ENCODE measurements around the gene SLC66A1.
"Not testable (repeated sequence)": the region's sequence is repeated elsewhere in the genome, so short reads cannot be mapped to it uniquely, and the experiment has no call there.

The SLC66A1 gene

GRCh38 chr1:19304081-19304480 is 8.0 kb upstream of the SLC66A1 start:
- in situ Hi-C loops (cut with HindIII; ENCODE audit: low sequenced_read_pairs) = not testable (repeated sequence)

GRCh38 chr1:19305880-19306279 is 6.2 kb upstream of the SLC66A1 start:
- in situ Hi-C loops (cut with HindIII; ENCODE audit: low sequenced_read_pairs) = no loop called here

- in situ Hi-C loops (cut with HindIII; ENCODE audit: low sequenced_read_pairs) = no loop called here
These were observed 5.2 kb upstream of the SLC66A1 start for GRCh38 chr1:19306941-19307340.

GRCh38 chr1:19307794-19308508 is 4.2 kb upstream of the SLC66A1 start:
- in situ Hi-C loops (cut with HindIII; ENCODE audit: low sequenced_read_pairs) = no loop called here

- in situ Hi-C loops (cut with HindIII; ENCODE audit: low sequenced_read_pairs) = no loop called here
These were observed 3.6 kb upstream of the SLC66A1 start for GRCh38 chr1:19308509-19308907.

GRCh38 chr1:19309123-19309813 is 2.9 kb upstream of the SLC66A1 start:
- in situ Hi-C loops (cut with HindIII; ENCODE audit: low sequenced_read_pairs) = no loop called here

GRCh38 chr1:19310061-19310460 is 2.1 kb upstream of the SLC66A1 start:
- in situ Hi-C loops (cut with HindIII; ENCODE audit: low sequenced_read_pairs) = no loop called here

GRCh38 chr1:19310720-19311502 is 1.2 kb upstream of the SLC66A1 start:
- in situ Hi-C loops (cut with HindIII; ENCODE audit: low sequenced_read_pairs) = no loop called here

- in situ Hi-C loops (cut with HindIII; ENCODE audit: low sequenced_read_pairs) = no loop called here
These were observed 609 bp upstream of the SLC66A1 start for GRCh38 chr1:19311503-19311930.

- in situ Hi-C loops (cut with HindIII; ENCODE audit: low sequenced_read_pairs) = no loop called here
These were observed 883 bp downstream of the SLC66A1 start for GRCh38 chr1:19312782-19313635.

GRCh38 chr1:19313636-19313959 is 1.5 kb downstream of the SLC66A1 start:
- in situ Hi-C loops (cut with HindIII; ENCODE audit: low sequenced_read_pairs) = no loop called here

GRCh38 chr1:19313961-19314882 is 2.1 kb downstream of the SLC66A1 start:
- in situ Hi-C loops (cut with HindIII; ENCODE audit: low sequenced_read_pairs) = no loop called here

GRCh38 chr1:19315378-19316198 is 3.5 kb downstream of the SLC66A1 start:
- in situ Hi-C loops (cut with HindIII; ENCODE audit: low sequenced_read_pairs) = no loop called here

- in situ Hi-C loops (cut with HindIII; ENCODE audit: low sequenced_read_pairs) = no loop called here
These were observed 5.2 kb downstream of the SLC66A1 start for GRCh38 chr1:19317126-19317910.

- in situ Hi-C loops (cut with HindIII; ENCODE audit: low sequenced_read_pairs) = no loop called here
These were observed 7.1 kb downstream of the SLC66A1 start for GRCh38 chr1:19319196-19319595.

- in situ Hi-C loops (cut with HindIII; ENCODE audit: low sequenced_read_pairs) = no loop called here
These were observed 8.9 kb downstream of the SLC66A1 start for GRCh38 chr1:19321071-19321470.

- in situ Hi-C loops (cut with HindIII; ENCODE audit: low sequenced_read_pairs) = no loop called here
These were observed 10.4 kb downstream of the SLC66A1 start for GRCh38 chr1:19322481-19322880.

GRCh38 chr1:19323987-19324664 is 12.0 kb downstream of the SLC66A1 start:
- in situ Hi-C loops (cut with HindIII; ENCODE audit: low sequenced_read_pairs) = no loop called here
